GM23338 (cell line): Measurements from ENCODE around the gene ZNF493. TPM values are rescaled to one million over a fixed set of nuclear protein-coding genes. Genes with fewer than 3 reads are reported as not detected.

Experiments used
- ATAC-seq: fragments of 200-7000 bp; cut with Tn5 transposase; 3 replicates; pipeline ENCODE4 v1.9.1; 2020
- DNase-seq: peaks from one replicate; pipeline ENCODE4 v3.0.0-alpha.2; 2015; ENCODE audit warnings: low spot score
- H2AFZ ChIP-seq: fragments of 200-600 bp; sonication (generic); 2 replicates; pipeline ENCODE4 v1.8.0; 2016; ENCODE audit warnings: antibody characterized with exemption, mild to moderate bottlenecking, moderate library complexity
- H3F3A ChIP-seq: fragments of 200-600 bp; sonication (generic); replicated peaks from 2 replicates; pipeline ENCODE4 v1.8.0; 2017; ENCODE audit warnings: antibody characterized with exemption, mixed run types, low read depth
- H3K27ac ChIP-seq: fragments of 200-600 bp; sonication (generic); 2 replicates; pipeline ENCODE4 v1.6.1; 2016; ENCODE audit warnings: low read depth
- H3K27me3 ChIP-seq: fragments of 200-600 bp; sonication (generic); 2 replicates; pipeline ENCODE4 v1.8.0; 2016; ENCODE audit warnings: mild to moderate bottlenecking, mixed run types, moderate library complexity; ENCODE audit not compliant: insufficient read depth
- H3K36me3 ChIP-seq: fragments of 200-600 bp; sonication (generic); 2 replicates; pipeline ENCODE4 v1.8.0; 2016; ENCODE audit warnings: mild to moderate bottlenecking; ENCODE audit not compliant: insufficient read depth
- H3K4me1 ChIP-seq: fragments of 200-600 bp; sonication (generic); 2 replicates; pipeline ENCODE4 v1.8.0; 2016; ENCODE audit warnings: mild to moderate bottlenecking, moderate library complexity; ENCODE audit not compliant: insufficient read depth
- H3K4me2 ChIP-seq: fragments of 200-600 bp; sonication (generic); 2 replicates; pipeline ENCODE4 v1.7.1; 2017; ENCODE audit warnings: mixed run types
- H3K4me3 ChIP-seq: fragments of 200-600 bp; sonication (generic); 2 replicates; pipeline ENCODE4 v1.6.1; 2016; ENCODE audit warnings: mixed run types
- H3K79me2 ChIP-seq: fragments of 200-600 bp; sonication (generic); replicated peaks from 2 replicates; pipeline ENCODE4 v1.8.0; 2017; ENCODE audit warnings: mild to moderate bottlenecking; ENCODE audit not compliant: insufficient read depth
- H3K9me2 ChIP-seq: fragments of 200-600 bp; sonication (generic); 2 replicates; pipeline ENCODE4 v1.8.0; 2017; ENCODE audit not compliant: insufficient read depth
- H4K20me1 ChIP-seq: fragments of 200-600 bp; sonication (generic); replicated peaks from 2 replicates; pipeline ENCODE4 v1.8.0; 2017; ENCODE audit warnings: mild to moderate bottlenecking; ENCODE audit not compliant: insufficient read depth
- H3K27ac Mint-ChIP-seq: 2 replicates; pipeline ENCODE4 v1.8.0; 2020; ENCODE audit warnings: inconsistent platforms, mild to moderate bottlenecking, moderate library complexity, mixed read lengths
- H3K27me3 Mint-ChIP-seq: 3 replicates; pipeline ENCODE4 v1.8.0; 2022; ENCODE audit warnings: low read depth, mild to moderate bottlenecking, moderate library complexity, mixed read lengths, inconsistent platforms; ENCODE audit not compliant: insufficient read depth, poor library complexity
- H3K36me3 Mint-ChIP-seq: 3 replicates; pipeline ENCODE4 v1.8.0; 2021; ENCODE audit warnings: low read depth, mild to moderate bottlenecking, inconsistent platforms, moderate library complexity, mixed read lengths
- H3K4me1 Mint-ChIP-seq: 3 replicates; pipeline ENCODE4 v1.8.0; 2020; ENCODE audit warnings: mild to moderate bottlenecking, inconsistent platforms, mixed read lengths
- H3K4me3 Mint-ChIP-seq: 3 replicates; pipeline ENCODE4 v1.8.0; 2021; ENCODE audit warnings: moderate library complexity, mild to moderate bottlenecking, inconsistent platforms, mixed read lengths
- H3K9me3 Mint-ChIP-seq: 3 replicates; pipeline ENCODE4 v1.8.0; 2020; ENCODE audit warnings: moderate library complexity, mild to moderate bottlenecking, inconsistent platforms, mixed read lengths
- CREB1 ChIP-seq: fragments of 250-450 bp; sonication (Bioruptor Pico); IDR thresholded peaks from 2 replicates; pipeline ENCODE4 v1.5.0; 2020; ENCODE audit warnings: low read depth, mild to moderate bottlenecking, moderate library complexity
- CTCF ChIP-seq, 2 experiments: fragments of 200-600 bp in 1 of 2; sonication (generic) in 1 of 2; conservative IDR thresholded peaks; 2 replicates each; pipeline versions ENCODE4 v1.5.1 to v1.6.1; 2016 to 2017; ENCODE audit warnings: antibody characterized with exemption in 2 of 2, low read depth in 2 of 2, mild to moderate bottlenecking in 2 of 2, moderate library complexity in 1 of 2
- EZH2 ChIP-seq: fragments of 200-600 bp; sonication (generic); IDR thresholded peaks from one replicate; pipeline ENCODE4 v1.8.0; 2017; ENCODE audit warnings: antibody characterized with exemption, mild to moderate bottlenecking, low read depth; ENCODE audit not compliant: unreplicated experiment
- EZH2phosphoT487 ChIP-seq: fragments of 200-600 bp; sonication (generic); IDR thresholded peaks from one replicate; pipeline ENCODE4 v1.8.1; 2018; ENCODE audit warnings: antibody characterized with exemption; ENCODE audit not compliant: unreplicated experiment
- JUNB ChIP-seq: IDR thresholded peaks from one replicate; pipeline ENCODE4 v1.6.1; 2016; ENCODE audit warnings: antibody characterized with exemption; ENCODE audit not compliant: unreplicated experiment
- NANOG ChIP-seq: IDR thresholded peaks from 2 replicates; pipeline ENCODE4 v1.6.1; 2016; ENCODE audit warnings: antibody characterized with exemption, borderline replicate concordance
- POLR2AphosphoS5 ChIP-seq: IDR thresholded peaks from 2 replicates; pipeline ENCODE4 v1.6.1; 2016; ENCODE audit warnings: antibody characterized with exemption, low read depth
- STAT1 ChIP-seq: IDR thresholded peaks from one replicate; pipeline ENCODE4 v1.6.1; 2016; ENCODE audit warnings: antibody characterized with exemption; ENCODE audit not compliant: unreplicated experiment
- ZNF114 ChIP-seq: fragments of 250-450 bp; sonication (Bioruptor Pico); IDR thresholded peaks from 2 replicates; pipeline ENCODE4 v1.5.0; 2020; ENCODE audit warnings: mild to moderate bottlenecking, moderate library complexity
- ZNF331 ChIP-seq: fragments of 250-450 bp; sonication (Bioruptor Pico); IDR thresholded peaks from 2 replicates; pipeline ENCODE4 v1.5.0; 2020; ENCODE audit warnings: low read depth, mild to moderate bottlenecking, moderate library complexity
- polyA plus RNA-seq: library from polyadenylated mRNA; unstranded; fragments of >200 nt; fragmentation: Nextera tagmentation; extraction: Ambion mirVana; gene quantifications from 2 replicates; pipeline ENCODE4 v1.2.1, GENCODE V29; 2016
- total RNA-seq: library from RNA; depleted of rRNA; stranded (reverse); fragments of >200 nt; shearing (Covaris generic); gene quantifications from 2 replicates; pipeline ENCODE4 v1.2.3, GENCODE V29; 2014
- TF ChIP-seq, protein P1 (sequence below): IDR thresholded peaks from 2 replicates; pipeline ENCODE4 v1.6.1; 2016; ENCODE audit warnings: antibody characterized with exemption
- TF ChIP-seq, protein P2 (sequence below): fragments of 250-450 bp; sonication (Bioruptor Pico); IDR thresholded peaks from 2 replicates; pipeline ENCODE4 v1.5.0; 2020; ENCODE audit warnings: mild to moderate bottlenecking, moderate library complexity
- TF ChIP-seq, protein P3 (sequence below): IDR thresholded peaks from one replicate; pipeline ENCODE4 v1.6.1; 2018; ENCODE audit warnings: antibody characterized with exemption; ENCODE audit not compliant: unreplicated experiment

The ZNF493 gene
- total and polyA plus RNA-seq, 2 experiments from 2014 or later = 28.7 to 63.4 TPM

GRCh38 chr19:21451187-21451586, 54.3 kb downstream of the ZNF493 start:
- Histone ChIP-seq H3K4me2 (no peak overlapping the region), H3K27me3 (no peaks in the 10 kb centered on the region), H3K36me3 (peaks cover 83% of the 10 kb centered on the region), H3K4me3 (no peak overlapping the region), H3F3A (0 out of 2 replicates have a peak, but pooled peaks cover 7% of the 10 kb centered on the region), H3K27ac (no peak overlapping the region), H3K79me2 (peaks cover 38% of the 10 kb centered on the region), H3K9me2 (no peaks in the 10 kb centered on the region), H4K20me1 (peaks cover 3% of the 10 kb centered on the region; the same call in 1 of the 2 replicates), H3K4me1 (no peaks in the 10 kb centered on the region), H2AFZ (no peak overlapping the region)
- ATAC-seq (no peak), DNase-seq (no peak)
- TF ChIP-seq EZH2phosphoT487 (no peak), NANOG (no peak), CTCF (conservative IDR thresholded peaks at IDR 0.05; ENCODE audit: low read depth in 2 of 2) (no peak), ZNF331 (CRISPR knock-in tag) (no peak), ZNF114 (CRISPR knock-in tag) (no peak), JUNB (no peak), STAT1 (no peak), EZH2 (no peak), POLR2AphosphoS5 (no peak), CREB1 (no peak)
- TF ChIP-seq, protein P1, sequence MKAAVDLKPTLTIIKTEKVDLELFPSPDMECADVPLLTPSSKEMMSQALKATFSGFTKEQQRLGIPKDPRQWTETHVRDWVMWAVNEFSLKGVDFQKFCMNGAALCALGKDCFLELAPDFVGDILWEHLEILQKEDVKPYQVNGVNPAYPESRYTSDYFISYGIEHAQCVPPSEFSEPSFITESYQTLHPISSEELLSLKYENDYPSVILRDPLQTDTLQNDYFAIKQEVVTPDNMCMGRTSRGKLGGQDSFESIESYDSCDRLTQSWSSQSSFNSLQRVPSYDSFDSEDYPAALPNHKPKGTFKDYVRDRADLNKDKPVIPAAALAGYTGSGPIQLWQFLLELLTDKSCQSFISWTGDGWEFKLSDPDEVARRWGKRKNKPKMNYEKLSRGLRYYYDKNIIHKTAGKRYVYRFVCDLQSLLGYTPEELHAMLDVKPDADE = no peak
- TF ChIP-seq, protein P2, sequence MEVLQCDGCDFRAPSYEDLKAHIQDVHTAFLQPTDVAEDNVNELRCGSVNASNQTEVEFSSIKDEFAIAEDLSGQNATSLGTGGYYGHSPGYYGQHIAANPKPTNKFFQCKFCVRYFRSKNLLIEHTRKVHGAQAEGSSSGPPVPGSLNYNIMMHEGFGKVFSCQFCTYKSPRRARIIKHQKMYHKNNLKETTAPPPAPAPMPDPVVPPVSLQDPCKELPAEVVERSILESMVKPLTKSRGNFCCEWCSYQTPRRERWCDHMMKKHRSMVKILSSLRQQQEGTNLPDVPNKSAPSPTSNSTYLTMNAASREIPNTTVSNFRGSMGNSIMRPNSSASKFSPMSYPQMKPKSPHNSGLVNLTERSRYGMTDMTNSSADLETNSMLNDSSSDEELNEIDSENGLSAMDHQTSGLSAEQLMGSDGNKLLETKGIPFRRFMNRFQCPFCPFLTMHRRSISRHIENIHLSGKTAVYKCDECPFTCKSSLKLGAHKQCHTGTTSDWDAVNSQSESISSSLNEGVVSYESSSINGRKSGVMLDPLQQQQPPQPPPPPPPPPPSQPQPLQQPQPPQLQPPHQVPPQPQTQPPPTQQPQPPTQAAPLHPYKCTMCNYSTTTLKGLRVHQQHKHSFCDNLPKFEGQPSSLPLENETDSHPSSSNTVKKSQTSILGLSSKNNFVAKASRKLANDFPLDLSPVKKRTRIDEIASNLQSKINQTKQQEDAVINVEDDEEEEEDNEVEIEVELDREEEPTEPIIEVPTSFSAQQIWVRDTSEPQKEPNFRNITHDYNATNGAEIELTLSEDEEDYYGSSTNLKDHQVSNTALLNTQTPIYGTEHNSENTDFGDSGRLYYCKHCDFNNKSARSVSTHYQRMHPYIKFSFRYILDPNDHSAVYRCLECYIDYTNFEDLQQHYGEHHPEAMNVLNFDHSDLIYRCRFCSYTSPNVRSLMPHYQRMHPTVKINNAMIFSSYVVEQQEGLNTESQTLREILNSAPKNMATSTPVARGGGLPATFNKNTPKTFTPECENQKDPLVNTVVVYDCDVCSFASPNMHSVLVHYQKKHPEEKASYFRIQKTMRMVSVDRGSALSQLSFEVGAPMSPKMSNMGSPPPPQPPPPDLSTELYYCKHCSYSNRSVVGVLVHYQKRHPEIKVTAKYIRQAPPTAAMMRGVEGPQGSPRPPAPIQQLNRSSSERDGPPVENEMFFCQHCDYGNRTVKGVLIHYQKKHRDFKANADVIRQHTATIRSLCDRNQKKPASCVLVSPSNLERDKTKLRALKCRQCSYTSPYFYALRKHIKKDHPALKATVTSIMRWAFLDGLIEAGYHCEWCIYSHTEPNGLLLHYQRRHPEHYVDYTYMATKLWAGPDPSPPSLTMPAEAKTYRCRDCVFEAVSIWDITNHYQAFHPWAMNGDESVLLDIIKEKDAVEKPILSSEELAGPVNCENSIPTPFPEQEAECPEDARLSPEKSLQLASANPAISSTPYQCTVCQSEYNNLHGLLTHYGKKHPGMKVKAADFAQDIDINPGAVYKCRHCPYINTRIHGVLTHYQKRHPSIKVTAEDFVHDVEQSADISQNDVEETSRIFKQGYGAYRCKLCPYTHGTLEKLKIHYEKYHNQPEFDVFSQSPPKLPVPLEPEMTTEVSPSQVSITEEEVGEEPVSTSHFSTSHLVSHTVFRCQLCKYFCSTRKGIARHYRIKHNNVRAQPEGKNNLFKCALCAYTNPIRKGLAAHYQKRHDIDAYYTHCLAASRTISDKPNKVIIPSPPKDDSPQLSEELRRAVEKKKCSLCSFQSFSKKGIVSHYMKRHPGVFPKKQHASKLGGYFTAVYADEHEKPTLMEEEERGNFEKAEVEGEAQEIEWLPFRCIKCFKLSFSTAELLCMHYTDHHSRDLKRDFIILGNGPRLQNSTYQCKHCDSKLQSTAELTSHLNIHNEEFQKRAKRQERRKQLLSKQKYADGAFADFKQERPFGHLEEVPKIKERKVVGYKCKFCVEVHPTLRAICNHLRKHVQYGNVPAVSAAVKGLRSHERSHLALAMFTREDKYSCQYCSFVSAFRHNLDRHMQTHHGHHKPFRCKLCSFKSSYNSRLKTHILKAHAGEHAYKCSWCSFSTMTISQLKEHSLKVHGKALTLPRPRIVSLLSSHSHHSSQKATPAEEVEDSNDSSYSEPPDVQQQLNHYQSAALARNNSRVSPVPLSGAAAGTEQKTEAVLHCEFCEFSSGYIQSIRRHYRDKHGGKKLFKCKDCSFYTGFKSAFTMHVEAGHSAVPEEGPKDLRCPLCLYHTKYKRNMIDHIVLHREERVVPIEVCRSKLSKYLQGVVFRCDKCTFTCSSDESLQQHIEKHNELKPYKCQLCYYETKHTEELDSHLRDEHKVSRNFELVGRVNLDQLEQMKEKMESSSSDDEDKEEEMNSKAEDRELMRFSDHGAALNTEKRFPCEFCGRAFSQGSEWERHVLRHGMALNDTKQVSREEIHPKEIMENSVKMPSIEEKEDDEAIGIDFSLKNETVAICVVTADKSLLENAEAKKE = no peak
- TF ChIP-seq, protein P3, sequence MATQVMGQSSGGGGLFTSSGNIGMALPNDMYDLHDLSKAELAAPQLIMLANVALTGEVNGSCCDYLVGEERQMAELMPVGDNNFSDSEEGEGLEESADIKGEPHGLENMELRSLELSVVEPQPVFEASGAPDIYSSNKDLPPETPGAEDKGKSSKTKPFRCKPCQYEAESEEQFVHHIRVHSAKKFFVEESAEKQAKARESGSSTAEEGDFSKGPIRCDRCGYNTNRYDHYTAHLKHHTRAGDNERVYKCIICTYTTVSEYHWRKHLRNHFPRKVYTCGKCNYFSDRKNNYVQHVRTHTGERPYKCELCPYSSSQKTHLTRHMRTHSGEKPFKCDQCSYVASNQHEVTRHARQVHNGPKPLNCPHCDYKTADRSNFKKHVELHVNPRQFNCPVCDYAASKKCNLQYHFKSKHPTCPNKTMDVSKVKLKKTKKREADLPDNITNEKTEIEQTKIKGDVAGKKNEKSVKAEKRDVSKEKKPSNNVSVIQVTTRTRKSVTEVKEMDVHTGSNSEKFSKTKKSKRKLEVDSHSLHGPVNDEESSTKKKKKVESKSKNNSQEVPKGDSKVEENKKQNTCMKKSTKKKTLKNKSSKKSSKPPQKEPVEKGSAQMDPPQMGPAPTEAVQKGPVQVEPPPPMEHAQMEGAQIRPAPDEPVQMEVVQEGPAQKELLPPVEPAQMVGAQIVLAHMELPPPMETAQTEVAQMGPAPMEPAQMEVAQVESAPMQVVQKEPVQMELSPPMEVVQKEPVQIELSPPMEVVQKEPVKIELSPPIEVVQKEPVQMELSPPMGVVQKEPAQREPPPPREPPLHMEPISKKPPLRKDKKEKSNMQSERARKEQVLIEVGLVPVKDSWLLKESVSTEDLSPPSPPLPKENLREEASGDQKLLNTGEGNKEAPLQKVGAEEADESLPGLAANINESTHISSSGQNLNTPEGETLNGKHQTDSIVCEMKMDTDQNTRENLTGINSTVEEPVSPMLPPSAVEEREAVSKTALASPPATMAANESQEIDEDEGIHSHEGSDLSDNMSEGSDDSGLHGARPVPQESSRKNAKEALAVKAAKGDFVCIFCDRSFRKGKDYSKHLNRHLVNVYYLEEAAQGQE = no peak
- Mint-ChIP-seq H3K27ac (no peak overlapping the region), H3K4me1 (no peaks in the 10 kb centered on the region), H3K9me3 (peaks cover 76% of the 10 kb centered on the region), H3K36me3 (peaks cover 87% of the 10 kb centered on the region), H3K27me3 (peaks cover 3% of the 10 kb centered on the region), H3K4me3 (no peak overlapping the region)
